GM19468 (cell line): ENCODE measurements around the gene JPT1.
A peak's percentile ranks its signal among the peaks of the same experiment; 100 is the strongest.

Source experiments
- ATAC-seq: cut with Tn5 transposase; IDR thresholded peaks from one replicate; pipeline ENCODE4 v1.9.1; 2021; ENCODE audit warnings: mild to moderate bottlenecking, moderate library complexity, moderate number of reproducible peaks; ENCODE audit not compliant: unreplicated experiment; ENCODE audit errors: extremely low read depth

JPT1 gene

DNA sequence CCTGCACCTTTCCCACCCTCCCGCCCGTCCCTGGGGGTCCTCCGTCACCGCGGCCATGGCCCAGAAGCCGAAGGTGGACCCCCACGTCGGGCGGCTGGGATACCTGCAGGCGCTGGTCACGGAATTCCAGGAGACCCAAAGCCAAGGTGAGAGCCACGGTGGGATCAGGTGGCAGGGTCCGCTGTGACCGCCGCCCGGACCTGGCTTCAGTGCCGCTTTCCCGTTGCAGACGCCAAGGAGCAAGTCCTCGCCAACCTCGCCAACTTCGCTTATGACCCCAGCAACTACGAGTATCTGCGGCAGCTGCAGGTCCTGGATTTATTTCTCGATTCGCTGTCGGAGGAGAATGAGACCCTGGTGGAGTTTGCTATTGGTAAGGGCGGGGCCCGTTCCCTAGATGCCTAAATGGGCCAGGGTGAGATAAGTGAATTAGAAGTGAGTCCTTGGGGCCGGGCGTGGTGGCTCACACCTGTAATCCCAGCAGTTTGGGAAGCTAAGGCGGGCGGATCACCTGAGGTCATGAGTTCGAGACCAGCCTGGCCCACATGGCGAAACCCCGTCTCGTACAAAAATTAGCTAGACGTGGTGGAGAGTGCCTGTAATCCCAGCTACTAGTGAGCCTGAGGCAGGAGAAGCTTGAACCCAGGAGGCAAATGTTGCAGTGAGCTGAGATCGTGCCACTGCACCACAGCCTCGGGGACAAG, 43.9 kb downstream of the JPT1 start:
- no peak for ATAC-seq

DNA sequence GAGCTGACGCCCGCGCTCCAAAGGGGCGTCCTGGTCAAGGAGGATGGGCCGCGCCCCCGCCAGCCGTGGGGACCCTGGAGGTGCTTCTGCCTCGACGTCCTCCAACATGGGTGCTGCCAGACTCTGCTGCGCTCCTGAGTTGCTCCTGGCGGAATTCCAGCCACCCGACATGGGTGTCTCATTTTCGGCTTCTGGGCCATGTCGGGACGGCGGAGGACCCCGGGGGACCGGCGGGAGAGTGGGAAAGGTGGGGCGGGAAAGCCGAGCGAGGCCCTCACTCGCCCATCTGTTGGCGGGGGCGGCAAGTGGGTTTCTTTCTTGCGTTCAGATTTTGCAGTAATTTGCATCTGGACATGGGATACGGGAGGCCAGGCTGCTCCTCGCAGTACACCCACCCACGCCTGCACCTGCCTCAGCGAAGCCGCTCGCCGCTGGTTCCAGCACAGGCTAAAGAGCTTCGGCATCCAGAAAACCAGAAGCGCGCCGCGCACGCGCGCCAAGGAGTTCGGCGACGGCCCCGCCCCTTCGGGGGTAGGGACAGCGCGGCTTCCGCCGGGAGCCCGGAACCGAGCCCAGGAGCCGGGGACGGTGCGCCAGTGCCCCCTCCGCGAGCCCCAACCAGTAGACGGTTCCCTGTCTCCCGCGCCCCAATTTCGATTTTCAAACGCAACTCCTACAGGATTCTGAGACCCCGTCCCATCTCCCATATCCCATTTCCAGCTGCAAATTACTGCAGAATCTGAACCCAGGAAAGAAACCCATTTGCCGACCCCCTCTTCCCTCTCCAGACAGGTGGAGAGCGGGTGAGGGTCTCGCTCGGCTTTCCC, 44.7 kb downstream of the JPT1 start, which contains the start of gene ARMC7:
Gene ARMC7, plus strand, starts transcription at position 563 of the 827 bp plus-strand sequence. CDS start 320 bp downstream, outside the sequence.
- ATAC-seq: peak; percentile 53

GRCh38 chr17:75109046-75109406, 45.3 kb downstream of the JPT1 start:
- no peak for ATAC-seq

- no peak for ATAC-seq
These were observed 46.1 kb downstream of the JPT1 start for GRCh38 chr17:75108193-75108592.

- no peak for ATAC-seq
These were observed 48.9 kb downstream of the JPT1 start for GRCh38 chr17:75105126-75106080.

- ATAC-seq: no peak
These were observed 50.4 kb downstream of the JPT1 start for GRCh38 chr17:75103601-75104554.

- no peak for ATAC-seq
These were observed 51.9 kb downstream of the JPT1 start for GRCh38 chr17:75102385-75102821.

GRCh38 chr17:75099881-75100595, 54.3 kb downstream of the JPT1 start:
- no peak for ATAC-seq

DNA sequence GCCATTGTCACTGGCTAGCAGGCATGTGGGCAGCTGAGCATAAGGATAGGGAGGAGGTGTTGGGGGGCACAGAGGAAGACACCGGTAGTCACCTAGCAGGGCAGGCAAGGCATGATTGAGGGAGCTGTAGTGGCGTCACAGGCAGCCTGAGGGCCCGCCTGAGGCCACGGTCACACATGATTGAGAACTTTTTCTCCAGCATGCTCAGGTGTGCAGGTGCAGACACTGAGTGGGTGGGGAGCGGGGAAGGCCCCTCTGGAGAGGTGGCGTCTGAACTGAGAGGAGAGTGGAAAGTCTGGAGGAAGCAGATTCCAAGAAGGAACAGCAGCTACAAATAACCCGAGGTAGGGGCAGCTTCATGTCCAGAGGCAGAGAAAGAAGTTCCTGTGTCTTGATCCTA, 55.5 kb downstream of the JPT1 start:
- ATAC-seq: no peak

DNA sequence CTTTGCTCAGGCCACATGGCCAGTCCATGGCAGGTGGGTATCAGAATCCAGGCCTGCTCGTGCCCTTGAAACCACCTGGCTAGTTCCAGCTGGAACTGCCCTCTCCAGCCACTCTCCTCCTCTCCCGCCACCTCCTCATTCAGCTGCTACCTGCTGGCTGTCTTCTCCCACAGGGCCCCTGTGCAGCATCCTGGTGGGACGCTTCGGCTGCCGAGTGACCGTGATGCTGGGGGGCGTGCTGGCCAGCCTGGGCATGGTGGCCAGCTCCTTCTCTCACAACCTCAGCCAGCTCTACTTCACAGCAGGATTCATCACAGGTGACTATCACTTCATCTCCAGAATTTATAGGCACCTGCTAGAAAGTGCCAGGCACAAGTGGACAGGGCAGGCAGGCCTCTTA, 56.4 kb downstream of the JPT1 start:
- ATAC-seq: no peak

DNA sequence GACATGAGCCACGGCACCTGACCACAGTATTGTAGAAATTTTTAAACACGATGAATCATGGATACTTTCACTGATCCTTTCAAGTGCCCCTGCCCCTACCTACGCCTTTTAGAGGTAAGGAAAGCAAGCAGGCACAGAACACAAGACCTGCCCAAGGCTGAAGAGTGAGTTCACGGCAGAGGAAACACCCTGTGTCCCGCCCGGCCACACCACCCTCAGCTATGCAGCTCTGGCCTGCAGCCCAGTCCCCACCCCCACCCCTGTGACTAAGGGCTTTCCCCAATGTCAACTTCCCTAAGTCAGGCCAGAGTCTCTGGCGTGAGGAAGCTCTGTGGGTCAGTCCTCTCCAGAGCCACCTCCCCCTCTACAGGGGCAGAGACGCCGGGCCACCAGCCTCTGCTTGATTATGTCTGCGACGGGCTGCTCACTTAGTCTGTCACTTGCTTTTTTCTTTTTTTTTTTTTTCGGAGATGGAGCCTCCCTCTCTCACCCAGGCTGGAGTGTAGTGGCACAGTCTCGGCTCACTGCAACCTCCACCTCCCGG, 58.2 kb downstream of the JPT1 start:
- no peak for ATAC-seq

DNA sequence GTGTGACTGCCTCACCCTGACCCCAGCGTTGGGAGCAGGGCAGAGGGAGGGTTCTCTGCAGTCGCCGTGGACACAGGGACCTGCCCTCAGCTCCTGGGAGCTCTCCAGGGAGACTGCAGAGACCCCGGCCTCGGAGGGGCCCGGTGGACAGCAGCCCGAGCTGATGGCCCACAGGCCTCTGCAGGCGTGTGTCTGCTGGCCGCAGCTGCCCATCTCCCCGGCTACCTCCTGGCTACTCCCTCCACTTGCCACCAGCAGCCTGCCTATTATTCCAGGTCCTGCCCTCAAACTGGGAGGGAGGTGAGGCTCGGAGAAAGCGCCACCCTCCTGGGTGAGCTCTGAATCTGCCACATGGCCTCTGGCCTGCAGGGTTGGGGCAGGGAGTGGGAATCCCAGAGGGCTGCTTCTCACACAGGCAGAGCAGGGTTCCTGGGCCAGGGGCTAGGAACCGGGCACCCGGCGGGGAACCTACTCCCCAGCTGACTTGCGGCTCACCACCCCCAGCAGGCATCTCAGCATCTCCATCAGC, 59.4 kb downstream of the JPT1 start:
- no peak for ATAC-seq

DNA sequence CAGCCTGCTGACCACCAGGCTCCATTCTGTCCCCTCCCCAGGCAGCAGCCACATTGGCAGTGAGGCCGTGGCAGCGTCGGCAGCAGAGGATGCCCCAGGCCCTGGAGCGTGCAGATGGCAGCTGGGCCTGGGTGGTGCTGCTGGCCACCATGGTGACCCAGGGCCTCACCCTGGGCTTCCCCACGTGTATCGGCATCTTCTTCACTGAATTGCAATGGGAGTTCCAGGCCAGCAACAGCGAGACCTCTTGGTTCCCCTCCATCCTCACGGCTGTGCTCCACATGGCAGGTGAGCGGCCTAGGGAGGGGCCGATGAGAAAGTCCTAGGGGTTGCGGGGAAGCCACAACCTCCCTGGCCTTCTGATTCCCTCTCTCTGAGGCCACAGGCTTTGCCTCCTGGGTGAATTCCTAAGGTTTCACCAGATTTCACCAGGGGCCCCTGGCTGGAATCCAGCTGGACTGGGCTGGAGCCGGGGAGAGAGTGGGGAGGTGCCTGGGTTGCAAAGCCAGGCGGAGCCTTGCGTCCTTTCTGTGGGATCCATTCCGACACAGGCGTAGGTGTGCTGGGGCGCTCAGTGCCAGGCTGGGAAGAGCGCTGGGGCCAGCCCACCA, 60.7 kb downstream of the JPT1 start:
- ATAC-seq: no peak

DNA sequence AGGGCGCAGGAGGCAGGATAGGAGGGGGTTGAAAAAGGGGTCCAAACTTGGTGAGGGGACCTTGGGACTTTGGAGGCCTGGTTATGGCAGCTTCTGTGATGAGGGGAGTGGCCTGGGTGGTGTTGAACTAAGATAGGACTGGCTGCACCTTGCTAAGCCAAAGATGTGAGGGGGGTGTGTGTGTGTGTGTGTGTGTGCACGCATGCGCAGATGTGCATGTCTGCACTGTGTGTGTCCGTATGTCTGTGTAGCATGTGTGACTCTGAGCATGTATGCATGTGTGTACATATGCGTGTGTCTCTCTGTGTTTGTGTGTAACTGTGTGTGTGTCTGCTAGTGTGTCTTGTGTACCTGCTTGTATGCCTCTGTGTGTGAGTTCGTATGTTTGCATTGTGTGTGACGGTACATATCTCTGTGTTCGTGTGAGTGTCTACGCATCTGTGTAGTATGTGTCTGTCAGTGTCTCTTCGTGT, 62.4 kb downstream of the JPT1 start:
- no peak for ATAC-seq

GRCh38 chr17:75090871-75091854, 63.1 kb downstream of the JPT1 start:
- no peak for ATAC-seq
